ENCODE results near the gene UNC79.
"Not testable (repeated sequence)": the region's sequence is repeated elsewhere in the genome, so short reads cannot be mapped to it uniquely, and the experiment has no call there.

Gene UNC79

GRCh38 chr14:93430315-93431035, at the start of gene UNC79:
TSS of gene UNC79 (plus strand) at chr14:93430939. CDS start at chr14:93431030, 91 bp downstream.
- no peak for DNase-seq (ENCODE audit: low spot score)

- DNase-seq (ENCODE audit: low spot score) = no peak
Observed at GRCh38 chr14:93381644-93382043, 49.1 kb upstream of the UNC79 start.

- not testable (repeated sequence) for DNase-seq (ENCODE audit: low spot score)
Observed at GRCh38 chr14:93384256-93384655, 46.5 kb upstream of the UNC79 start.

GRCh38 chr14:93395231-93395630, 35.5 kb upstream of the UNC79 start:
- DNase-seq (ENCODE audit: low spot score) = no peak

GRCh38 chr14:93396456-93396855, 34.3 kb upstream of the UNC79 start:
- DNase-seq (ENCODE audit: low spot score) = no peak

GRCh38 chr14:93398491-93398890, 32.2 kb upstream of the UNC79 start:
- no peak for DNase-seq (ENCODE audit: low spot score)

GRCh38 chr14:93402951-93403350, 27.8 kb upstream of the UNC79 start:
- DNase-seq (ENCODE audit: low spot score) = no peak

- DNase-seq (ENCODE audit: low spot score) = no peak
Observed at GRCh38 chr14:93410021-93410420, 20.7 kb upstream of the UNC79 start.

GRCh38 chr14:93410893-93411292, 19.8 kb upstream of the UNC79 start:
- no peak for DNase-seq (ENCODE audit: low spot score)

GRCh38 chr14:93425136-93425535, 5.6 kb upstream of the UNC79 start:
- not testable (repeated sequence) for DNase-seq (ENCODE audit: low spot score)

GRCh38 chr14:93426750-93427149, 4.0 kb upstream of the UNC79 start:
- no peak for DNase-seq (ENCODE audit: low spot score)

- DNase-seq (ENCODE audit: low spot score) = no peak
Observed at GRCh38 chr14:93431036-93431670, 414 bp downstream of the UNC79 start.

GRCh38 chr14:93454224-93454623, 23.5 kb downstream of the UNC79 start:
- DNase-seq (ENCODE audit: low spot score) = no peak

GRCh38 chr14:93456356-93456755, 25.6 kb downstream of the UNC79 start:
- DNase-seq (ENCODE audit: low spot score) = no peak

- no peak for DNase-seq (ENCODE audit: low spot score)
Observed at GRCh38 chr14:93458234-93458633, 27.5 kb downstream of the UNC79 start.

GRCh38 chr14:93462479-93462878, 31.7 kb downstream of the UNC79 start:
- DNase-seq (ENCODE audit: low spot score) = no peak

GRCh38 chr14:93464271-93464670, 33.5 kb downstream of the UNC79 start:
- no peak for DNase-seq (ENCODE audit: low spot score)

- no peak for DNase-seq (ENCODE audit: low spot score)
Observed at GRCh38 chr14:93475471-93475870, 44.7 kb downstream of the UNC79 start.

- no peak for DNase-seq (ENCODE audit: low spot score)
Observed at GRCh38 chr14:93476305-93476704, 45.6 kb downstream of the UNC79 start.

- DNase-seq (ENCODE audit: low spot score) = not testable (repeated sequence)
Observed at GRCh38 chr14:93479074-93479473, 48.3 kb downstream of the UNC79 start.

- no peak for DNase-seq (ENCODE audit: low spot score)
Observed at GRCh38 chr14:93480867-93481266, 50.1 kb downstream of the UNC79 start.

- no peak for DNase-seq (ENCODE audit: low spot score)
Observed at GRCh38 chr14:93481758-93482157, 51.0 kb downstream of the UNC79 start.

- no peak for DNase-seq (ENCODE audit: low spot score)
Observed at GRCh38 chr14:93490001-93490400, 59.3 kb downstream of the UNC79 start.

- no peak for DNase-seq (ENCODE audit: low spot score)
Observed at GRCh38 chr14:93493054-93493453, 62.3 kb downstream of the UNC79 start.
